Gastroesophageal sphincter (tissue), 3 donors: ENCODE measurements around the gene PTPRD.

Source experiments
- CTCF ChIP-seq, 4 experiments: fragments of 200-600 bp in 2 of 4; fragments of 450-650 bp in 2 of 4; sonication (generic) in 1 of 4; IDR thresholded peaks; one replicate each; pipeline ENCODE4 v1.5.1; 2017 to 2019; ENCODE audit warnings: antibody characterized with exemption in 4 of 4, mild to moderate bottlenecking in 2 of 4, moderate library complexity in 2 of 4
- EP300 ChIP-seq: sonication (generic); formaldehyde crosslinking; IDR thresholded peaks from one replicate; pipeline ENCODE4 v1.6.1; 2017; ENCODE audit warnings: antibody characterized with exemption, mild to moderate bottlenecking
- POLR2A ChIP-seq, 2 donors: fragments of 450-650 bp; IDR thresholded peaks; one replicate each; pipeline ENCODE4 v1.6.1; 2017; ENCODE audit warnings: antibody characterized with exemption in 2 of 2, mild to moderate bottlenecking in 2 of 2, moderate library complexity in 1 of 2
- POLR2AphosphoS5 ChIP-seq: sonication (generic); formaldehyde crosslinking; IDR thresholded peaks from one replicate; pipeline ENCODE4 v1.6.1; 2017; ENCODE audit warnings: antibody characterized with exemption

- no peak for TF ChIP-seq POLR2AphosphoS5
- no peak for TF ChIP-seq CTCF (IDR thresholded peaks at IDR 0.05)
- no peak for TF ChIP-seq POLR2A (IDR thresholded peaks at IDR 0.05)
- no peak for TF ChIP-seq EP300
Measured at GRCh38 chr9:8855046-8855445, 1757.8 kb downstream of the PTPRD start.
